ENCODE data around the gene TRIM2.

DNA sequence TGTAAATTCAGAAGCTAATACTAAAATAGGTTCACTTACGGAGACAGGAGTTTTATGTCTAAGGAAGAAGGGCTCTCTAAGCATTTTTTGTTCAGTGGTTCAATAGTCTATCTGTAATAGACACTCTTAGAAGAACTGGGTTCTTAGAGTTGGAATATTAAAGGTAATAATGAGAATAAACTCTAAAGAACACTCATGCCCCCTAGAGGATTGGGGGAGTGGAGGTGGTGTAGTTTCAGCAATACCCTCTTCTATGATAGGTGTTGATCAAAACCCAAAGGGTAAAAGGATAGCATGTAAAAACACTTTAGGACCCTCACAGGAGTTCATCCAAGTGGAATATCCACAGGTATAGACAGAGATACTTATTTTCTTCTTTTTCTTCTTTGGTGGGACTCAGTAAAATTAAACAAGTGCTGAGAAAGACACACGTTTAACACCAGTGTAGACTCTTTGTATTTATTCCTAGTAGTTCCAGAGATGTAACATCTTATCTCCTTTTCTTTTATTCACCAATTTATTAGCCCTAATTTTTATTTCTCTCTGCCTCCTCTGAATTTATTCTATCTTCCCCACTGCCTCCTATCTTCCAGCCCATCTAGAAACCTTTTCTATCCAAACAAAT, 114.6 kb downstream of the TRIM2 start:
- TF ChIP-seq, protein P1, sequence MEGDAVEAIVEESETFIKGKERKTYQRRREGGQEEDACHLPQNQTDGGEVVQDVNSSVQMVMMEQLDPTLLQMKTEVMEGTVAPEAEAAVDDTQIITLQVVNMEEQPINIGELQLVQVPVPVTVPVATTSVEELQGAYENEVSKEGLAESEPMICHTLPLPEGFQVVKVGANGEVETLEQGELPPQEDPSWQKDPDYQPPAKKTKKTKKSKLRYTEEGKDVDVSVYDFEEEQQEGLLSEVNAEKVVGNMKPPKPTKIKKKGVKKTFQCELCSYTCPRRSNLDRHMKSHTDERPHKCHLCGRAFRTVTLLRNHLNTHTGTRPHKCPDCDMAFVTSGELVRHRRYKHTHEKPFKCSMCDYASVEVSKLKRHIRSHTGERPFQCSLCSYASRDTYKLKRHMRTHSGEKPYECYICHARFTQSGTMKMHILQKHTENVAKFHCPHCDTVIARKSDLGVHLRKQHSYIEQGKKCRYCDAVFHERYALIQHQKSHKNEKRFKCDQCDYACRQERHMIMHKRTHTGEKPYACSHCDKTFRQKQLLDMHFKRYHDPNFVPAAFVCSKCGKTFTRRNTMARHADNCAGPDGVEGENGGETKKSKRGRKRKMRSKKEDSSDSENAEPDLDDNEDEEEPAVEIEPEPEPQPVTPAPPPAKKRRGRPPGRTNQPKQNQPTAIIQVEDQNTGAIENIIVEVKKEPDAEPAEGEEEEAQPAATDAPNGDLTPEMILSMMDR (IDR thresholded peaks at IDR 0.05; ENCODE audit: low read length), result peak; percentile 69
- TF ChIP-seq EZH2 (optimal IDR thresholded peaks at IDR 0.05; ENCODE audit: low read depth, low read length), result no peak
